ENCODE results near the gene ACP1.

GRCh38 chr2:234421-234820 lies 30.3 kb upstream of the ACP1 start:
- TF ChIP-seq POLR2A (IDR thresholded peaks at IDR 0.05) (no peak), CTCF (IDR thresholded peaks at IDR 0.05 in 8 of 11, conservative IDR thresholded peaks at IDR 0.05 in 3 of 11) (no peak)
